Neural cell (in vitro differentiated cells): ENCODE results near the gene SCN4B. TPM values are rescaled to one million over a fixed set of nuclear protein-coding genes. Genes with fewer than 3 reads are reported as not detected.
"Not testable (repeated sequence)": the region's sequence is repeated elsewhere in the genome, so short reads cannot be mapped to it uniquely, and the experiment has no call there.

Source experiments
- H2AFZ ChIP-seq: fragments of 200-600, 300-800 bp; sonication (generic), shearing (Covaris generic); 2 replicates; pipeline ENCODE4 v1.6.0; 2014; ENCODE audit warnings: low read depth, mild to moderate bottlenecking, antibody characterized with exemption, low read length, moderate library complexity
- H3F3A ChIP-seq: fragments of 200-600 bp; shearing (Covaris generic); 2 replicates; pipeline ENCODE4 v1.6.1; 2016; ENCODE audit warnings: mild to moderate bottlenecking, moderate library complexity, mixed read lengths, antibody characterized with exemption, low read length; ENCODE audit not compliant: insufficient read depth, poor library complexity, severe bottlenecking
- H3K27ac ChIP-seq: fragments of 200-600, 300-800 bp; sonication (generic), shearing (Covaris generic); 2 replicates; pipeline ENCODE4 v1.5.1; 2014; ENCODE audit warnings: mild to moderate bottlenecking, low read length, moderate library complexity
- H3K27me3 ChIP-seq: fragments of 300-800, 200-600 bp; sonication (generic), shearing (Covaris generic); 2 replicates; pipeline ENCODE4 v1.6.0; 2014; ENCODE audit warnings: mild to moderate bottlenecking, low read depth, low read length, moderate library complexity; ENCODE audit not compliant: insufficient read depth
- H3K36me3 ChIP-seq: fragments of 300-800, 200-600 bp; sonication (generic), shearing (Covaris generic); 2 replicates; pipeline ENCODE4 v1.5.1; 2014; ENCODE audit warnings: mild to moderate bottlenecking, antibody characterized with exemption, low read length, moderate library complexity; ENCODE audit not compliant: insufficient read depth
- H3K4me2 ChIP-seq: fragments of 300-800, 200-600 bp; sonication (generic), shearing (Covaris generic); 2 replicates; pipeline ENCODE4 v1.6.0; 2014; ENCODE audit warnings: mild to moderate bottlenecking, low read length
- H3K4me3 ChIP-seq: fragments of 300-800, 200-600 bp; sonication (generic), shearing (Covaris generic); 2 replicates; pipeline ENCODE4 v1.5.1; 2014; ENCODE audit warnings: mild to moderate bottlenecking, low read length, moderate library complexity
- H3K79me2 ChIP-seq: fragments of 200-600 bp; shearing (Covaris generic); replicated peaks from 2 replicates; pipeline ENCODE4 v1.6.0; 2014; ENCODE audit warnings: mild to moderate bottlenecking, low read length, moderate library complexity; ENCODE audit not compliant: insufficient read depth
- H3K9ac ChIP-seq: fragments of 300-800, 200-600 bp; sonication (generic), shearing (Covaris generic); 2 replicates; pipeline ENCODE4 v1.6.1; 2016; ENCODE audit warnings: mild to moderate bottlenecking, low read length, mixed read lengths
- H3K9me2 ChIP-seq: fragments of 200-600 bp; shearing (Covaris generic); 2 replicates; pipeline ENCODE4 v1.6.1; 2016; ENCODE audit warnings: mild to moderate bottlenecking, low read length, mixed read lengths; ENCODE audit not compliant: insufficient read depth
- H3K9me3 ChIP-seq: fragments of 200-600, 300-800 bp; sonication (generic), shearing (Covaris generic); 2 replicates; pipeline ENCODE4 v1.6.1; 2016; ENCODE audit warnings: mild to moderate bottlenecking, mixed run types, low read length, moderate library complexity, mixed read lengths
- H4K20me1 ChIP-seq: fragments of 200-600 bp; shearing (Covaris generic); 2 replicates; pipeline ENCODE4 v1.6.1; 2016; ENCODE audit warnings: mild to moderate bottlenecking, mixed run types; ENCODE audit not compliant: insufficient read depth
- EP300 ChIP-seq: fragments of 450-650 bp; conservative IDR thresholded peaks from 2 replicates; pipeline ENCODE4 v1.6.1; 2014; ENCODE audit warnings: antibody characterized with exemption, mild to moderate bottlenecking, moderate library complexity; ENCODE audit not compliant: poor library complexity, severe bottlenecking
- EZH2 ChIP-seq: fragments of 200-600, 300-800 bp; shearing (Covaris generic), sonication (generic); IDR thresholded peaks from 2 replicates; pipeline ENCODE4 v1.6.1; 2014; ENCODE audit warnings: antibody characterized with exemption, low read length, borderline replicate concordance, mild to moderate bottlenecking; ENCODE audit not compliant: insufficient read depth, poor library complexity, severe bottlenecking
- MXI1 ChIP-seq: fragments of 450-650 bp; conservative IDR thresholded peaks from 2 replicates; pipeline ENCODE4 v1.6.1; 2014; ENCODE audit warnings: antibody characterized with exemption, mild to moderate bottlenecking; ENCODE audit not compliant: poor library complexity, severe bottlenecking
- POLR2AphosphoS5 ChIP-seq: IDR thresholded peaks from 2 replicates; pipeline ENCODE4 v1.6.1; 2012
- RAD21 ChIP-seq: fragments of 450-650 bp; conservative IDR thresholded peaks from 2 replicates; pipeline ENCODE4 v1.6.1; 2014; ENCODE audit warnings: antibody characterized with exemption, mild to moderate bottlenecking, moderate library complexity
- SMC3 ChIP-seq: fragments of 450-650 bp; conservative IDR thresholded peaks from 2 replicates; pipeline ENCODE4 v1.6.1; 2014; ENCODE audit warnings: antibody characterized with exemption, mild to moderate bottlenecking, moderate library complexity; ENCODE audit not compliant: poor library complexity
- TAF1 ChIP-seq: IDR thresholded peaks from 2 replicates; pipeline ENCODE4 v1.6.1; 2012; ENCODE audit warnings: low read depth
- polyA plus RNA-seq: library from polyadenylated mRNA; depleted of rRNA; stranded (reverse); fragments of >200 nt; gene quantifications from 2 replicates; pipeline ENCODE4 v1.2.3, GENCODE V29; 2014
- TF ChIP-seq, protein P1 (sequence below): IDR thresholded peaks from 2 replicates; pipeline ENCODE4 v1.6.1; 2012; ENCODE audit warnings: borderline replicate concordance
- TF ChIP-seq, protein P2 (sequence below): fragments of 450-650 bp; IDR thresholded peaks from 2 replicates; pipeline ENCODE4 v1.5.1; 2014; ENCODE audit warnings: antibody characterized with exemption, mild to moderate bottlenecking, moderate library complexity; ENCODE audit not compliant: poor library complexity, severe bottlenecking

The SCN4B gene
- polyA plus RNA-seq, 1 donor from 2014 or later: 0.61 TPM

DNA sequence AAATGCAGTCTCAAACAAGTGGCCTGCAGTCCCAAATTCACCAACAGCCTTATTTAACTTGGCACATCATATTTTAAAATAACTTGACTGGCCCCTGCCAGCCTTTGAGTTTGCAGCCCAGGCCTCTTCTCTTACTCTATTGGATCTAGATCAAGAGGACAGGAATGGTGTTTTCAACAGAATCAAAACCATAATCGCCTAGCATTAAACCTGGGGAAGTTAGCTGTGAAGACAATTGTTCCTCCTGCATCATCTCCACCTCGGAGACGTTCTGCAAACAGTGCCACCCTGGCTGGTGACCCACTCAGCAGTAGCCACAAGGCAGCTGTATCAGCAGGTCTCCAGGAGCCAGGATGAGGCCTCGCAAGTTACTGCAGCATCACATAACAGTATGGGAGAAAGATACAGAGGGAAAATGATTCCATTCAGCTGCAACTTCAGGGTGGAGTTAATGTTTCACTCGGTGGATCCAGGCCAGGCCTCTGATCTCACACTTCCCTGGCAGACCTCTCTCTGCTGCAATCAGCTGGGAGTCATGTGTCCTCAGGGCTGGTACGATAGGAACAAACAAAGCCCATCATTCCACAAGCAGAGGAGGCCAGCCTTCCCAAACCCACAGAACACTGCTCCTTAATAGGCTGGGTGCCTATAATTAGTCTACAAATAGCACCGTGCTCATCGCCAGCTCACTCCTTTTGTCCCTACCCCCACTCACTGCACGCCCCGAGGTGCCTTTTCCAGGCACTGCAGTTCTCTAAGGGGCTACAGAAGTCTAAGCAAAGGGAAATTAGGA lies 42.4 kb upstream of the SCN4B start:
- no peak overlapping the region for H2AFZ ChIP-seq
- H3K9me3 ChIP-seq: no peaks in the 10 kb centered on the region
- H3K9ac ChIP-seq: no peak overlapping the region
- no peak overlapping the region for H3K4me2 ChIP-seq
- H3K79me2 ChIP-seq: no peaks in the 10 kb centered on the region
- H3K27me3 ChIP-seq: no peaks in the 10 kb centered on the region
- no peaks in the 10 kb centered on the region for H3K9me2 ChIP-seq
- H4K20me1 ChIP-seq: no peaks in the 10 kb centered on the region
- TF ChIP-seq RAD21: no peak
- no peak overlapping the region for H3K27ac ChIP-seq
- no peaks in the 10 kb centered on the region for H3K36me3 ChIP-seq
- no peaks in the 10 kb centered on the region for H3F3A ChIP-seq
- H3K4me3 ChIP-seq: no peak overlapping the region

DNA sequence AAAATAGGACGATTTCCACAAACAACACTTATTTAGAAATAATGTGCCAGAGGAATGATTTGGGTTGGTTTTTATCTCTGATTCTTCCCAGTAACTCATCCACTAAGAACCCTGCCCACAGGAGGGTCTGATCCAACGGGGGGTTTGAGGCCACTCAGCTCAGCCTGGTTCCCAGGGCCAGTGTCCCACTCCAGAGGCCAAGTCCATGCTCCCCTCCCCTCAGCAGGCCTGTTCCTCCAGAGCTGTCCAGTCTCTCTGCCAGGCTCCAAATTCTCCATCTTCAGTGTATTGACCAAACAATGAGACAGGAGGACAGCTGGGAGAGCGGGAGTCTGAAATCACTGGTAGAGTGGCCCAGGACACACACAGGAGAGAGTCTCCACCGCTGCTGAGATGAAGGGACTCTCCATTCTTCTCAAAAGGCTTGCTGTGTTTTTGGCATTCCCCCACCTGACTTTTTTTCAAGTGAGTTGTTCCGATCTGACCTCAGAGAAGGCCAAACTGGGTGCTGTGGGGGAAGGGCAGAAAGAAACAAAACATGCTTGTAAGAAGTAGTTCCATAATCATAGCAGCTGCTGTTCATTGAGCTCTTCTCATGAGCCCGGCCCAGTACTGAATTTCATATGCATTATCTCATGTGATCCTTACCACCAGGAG lies 41.4 kb upstream of the SCN4B start:
- no peak overlapping the region for H2AFZ ChIP-seq
- H3K9me3 ChIP-seq: no peaks in the 10 kb centered on the region
- H3K27ac ChIP-seq: no peak overlapping the region
- no peak overlapping the region for H3K9ac ChIP-seq
- no peaks in the 10 kb centered on the region for H3K9me2 ChIP-seq
- no peak overlapping the region for H3K4me2 ChIP-seq
- no peaks in the 10 kb centered on the region for H4K20me1 ChIP-seq
- no peak overlapping the region for H3K4me3 ChIP-seq
- H3F3A ChIP-seq: no peaks in the 10 kb centered on the region
- no peaks in the 10 kb centered on the region for H3K36me3 ChIP-seq
- TF ChIP-seq EP300 (no peak), EZH2 (no peak), SMC3 (no peak), MXI1 (no peak), POLR2AphosphoS5 (no peak), TAF1 (no peak), RAD21 (no peak)
- TF ChIP-seq, protein P1, sequence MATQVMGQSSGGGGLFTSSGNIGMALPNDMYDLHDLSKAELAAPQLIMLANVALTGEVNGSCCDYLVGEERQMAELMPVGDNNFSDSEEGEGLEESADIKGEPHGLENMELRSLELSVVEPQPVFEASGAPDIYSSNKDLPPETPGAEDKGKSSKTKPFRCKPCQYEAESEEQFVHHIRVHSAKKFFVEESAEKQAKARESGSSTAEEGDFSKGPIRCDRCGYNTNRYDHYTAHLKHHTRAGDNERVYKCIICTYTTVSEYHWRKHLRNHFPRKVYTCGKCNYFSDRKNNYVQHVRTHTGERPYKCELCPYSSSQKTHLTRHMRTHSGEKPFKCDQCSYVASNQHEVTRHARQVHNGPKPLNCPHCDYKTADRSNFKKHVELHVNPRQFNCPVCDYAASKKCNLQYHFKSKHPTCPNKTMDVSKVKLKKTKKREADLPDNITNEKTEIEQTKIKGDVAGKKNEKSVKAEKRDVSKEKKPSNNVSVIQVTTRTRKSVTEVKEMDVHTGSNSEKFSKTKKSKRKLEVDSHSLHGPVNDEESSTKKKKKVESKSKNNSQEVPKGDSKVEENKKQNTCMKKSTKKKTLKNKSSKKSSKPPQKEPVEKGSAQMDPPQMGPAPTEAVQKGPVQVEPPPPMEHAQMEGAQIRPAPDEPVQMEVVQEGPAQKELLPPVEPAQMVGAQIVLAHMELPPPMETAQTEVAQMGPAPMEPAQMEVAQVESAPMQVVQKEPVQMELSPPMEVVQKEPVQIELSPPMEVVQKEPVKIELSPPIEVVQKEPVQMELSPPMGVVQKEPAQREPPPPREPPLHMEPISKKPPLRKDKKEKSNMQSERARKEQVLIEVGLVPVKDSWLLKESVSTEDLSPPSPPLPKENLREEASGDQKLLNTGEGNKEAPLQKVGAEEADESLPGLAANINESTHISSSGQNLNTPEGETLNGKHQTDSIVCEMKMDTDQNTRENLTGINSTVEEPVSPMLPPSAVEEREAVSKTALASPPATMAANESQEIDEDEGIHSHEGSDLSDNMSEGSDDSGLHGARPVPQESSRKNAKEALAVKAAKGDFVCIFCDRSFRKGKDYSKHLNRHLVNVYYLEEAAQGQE: no peak
- TF ChIP-seq, protein P2, sequence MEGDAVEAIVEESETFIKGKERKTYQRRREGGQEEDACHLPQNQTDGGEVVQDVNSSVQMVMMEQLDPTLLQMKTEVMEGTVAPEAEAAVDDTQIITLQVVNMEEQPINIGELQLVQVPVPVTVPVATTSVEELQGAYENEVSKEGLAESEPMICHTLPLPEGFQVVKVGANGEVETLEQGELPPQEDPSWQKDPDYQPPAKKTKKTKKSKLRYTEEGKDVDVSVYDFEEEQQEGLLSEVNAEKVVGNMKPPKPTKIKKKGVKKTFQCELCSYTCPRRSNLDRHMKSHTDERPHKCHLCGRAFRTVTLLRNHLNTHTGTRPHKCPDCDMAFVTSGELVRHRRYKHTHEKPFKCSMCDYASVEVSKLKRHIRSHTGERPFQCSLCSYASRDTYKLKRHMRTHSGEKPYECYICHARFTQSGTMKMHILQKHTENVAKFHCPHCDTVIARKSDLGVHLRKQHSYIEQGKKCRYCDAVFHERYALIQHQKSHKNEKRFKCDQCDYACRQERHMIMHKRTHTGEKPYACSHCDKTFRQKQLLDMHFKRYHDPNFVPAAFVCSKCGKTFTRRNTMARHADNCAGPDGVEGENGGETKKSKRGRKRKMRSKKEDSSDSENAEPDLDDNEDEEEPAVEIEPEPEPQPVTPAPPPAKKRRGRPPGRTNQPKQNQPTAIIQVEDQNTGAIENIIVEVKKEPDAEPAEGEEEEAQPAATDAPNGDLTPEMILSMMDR: no peak
- H3K79me2 ChIP-seq: no peaks in the 10 kb centered on the region
- H3K27me3 ChIP-seq: no peaks in the 10 kb centered on the region

DNA sequence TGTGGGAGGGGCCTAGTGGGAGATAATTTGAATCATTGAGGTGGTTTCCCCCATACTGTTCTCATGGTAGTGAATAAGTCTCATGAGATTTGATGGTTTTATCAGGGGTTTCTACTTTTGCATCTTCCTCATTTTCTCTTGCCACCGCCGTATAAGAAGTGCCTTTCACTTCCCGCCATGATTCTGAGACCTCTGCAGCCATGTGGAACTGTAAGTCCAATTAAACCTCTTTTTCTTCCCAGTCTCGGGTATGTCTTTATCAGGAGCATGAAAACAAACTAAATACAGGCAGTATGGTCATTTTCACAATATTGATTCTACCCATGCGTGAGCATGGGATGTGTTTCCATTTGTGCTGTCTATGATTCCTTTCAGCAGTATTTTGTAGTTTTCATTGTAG lies 40.2 kb upstream of the SCN4B start:
- H3K79me2 ChIP-seq, H3K27me3 ChIP-seq, H3K9me2 ChIP-seq, H3K4me2 ChIP-seq, H2AFZ ChIP-seq, H3K9ac ChIP-seq, H3K36me3 ChIP-seq, H3K4me3 ChIP-seq, H4K20me1 ChIP-seq, H3K9me3 ChIP-seq, H3F3A ChIP-seq, H3K27ac ChIP-seq: not testable (repeated sequence)

DNA sequence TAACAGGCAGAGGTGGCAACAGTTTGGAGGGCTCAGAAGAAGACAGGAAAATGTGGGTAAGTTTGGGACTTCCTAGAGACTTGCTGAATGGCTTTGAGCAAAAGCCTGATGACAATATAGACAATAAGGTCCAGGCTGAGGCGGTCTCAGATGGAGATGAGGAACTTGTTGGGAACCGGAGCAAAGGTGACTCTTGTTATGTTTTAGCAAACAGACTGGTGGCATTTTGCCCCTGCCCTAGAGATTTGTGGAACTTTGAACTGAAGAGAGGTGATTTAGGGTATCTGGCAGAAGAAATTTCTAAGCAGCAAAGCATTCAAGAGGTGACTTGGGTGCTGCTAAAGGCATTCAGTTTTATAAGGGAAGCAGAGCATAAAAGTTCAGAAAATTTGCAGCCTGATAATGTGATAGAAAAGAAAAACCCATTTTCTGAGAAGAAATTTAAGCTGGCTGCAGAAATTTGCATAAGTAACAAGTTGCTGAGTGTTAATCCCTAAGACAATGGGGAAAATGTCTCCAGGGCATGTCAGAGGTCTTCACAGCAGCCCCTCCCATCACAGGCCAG lies 38.4 kb upstream of the SCN4B start:
- H3K9me2 ChIP-seq, H3K4me3 ChIP-seq, H3K9me3 ChIP-seq, H3K4me2 ChIP-seq, H3K27ac ChIP-seq, H3K79me2 ChIP-seq, H3F3A ChIP-seq, H3K36me3 ChIP-seq, H4K20me1 ChIP-seq, H3K9ac ChIP-seq, H2AFZ ChIP-seq, H3K27me3 ChIP-seq: not testable (repeated sequence)
